SK-N-SH (cell line): ENCODE measurements around the gene BBS4. TPM values are rescaled to one million over a fixed set of nuclear protein-coding genes. Genes with fewer than 3 reads are reported as not detected.
"Not testable (repeated sequence)": the region's sequence is repeated elsewhere in the genome, so short reads cannot be mapped to it uniquely, and the experiment has no call there.

Experiments
- CTCF ChIA-PET: fragments of 300-600, 350-600 bp; formaldehyde crosslinking; extraction: SDS; loops from one replicate; lab custom pipeline; 2021; lab: Yijun Ruan, JAX
- POLR2A ChIA-PET: fragments of 350-600 bp; sonication (Branson Sonifier 250); formaldehyde crosslinking; extraction: SDS; loops from one replicate; lab custom pipeline; 2020; ENCODE audit warnings: antibody characterized with exemption, inconsistent platforms; lab: Yijun Ruan, JAX
- DNase-seq: peaks from one replicate; pipeline ENCODE4 v3.0.0; 2012
- H2AFZ ChIP-seq: fragments of 200-600 bp; sonication (generic); 2 replicates; pipeline ENCODE4 v1.8.1; 2016; ENCODE audit warnings: antibody characterized with exemption, mild to moderate bottlenecking, low read depth
- H3F3A ChIP-seq: fragments of 200-600 bp; sonication (generic); replicated peaks from 2 replicates; pipeline ENCODE3; 2016; ENCODE audit warnings: antibody characterized with exemption, mild to moderate bottlenecking; ENCODE audit not compliant: insufficient read depth
- H3K27ac ChIP-seq, 2 experiments: fragments of 200-500 bp in 1 of 2; fragments of 200-600 bp in 1 of 2; sonication (Bioruptor generic) in 1 of 2; sonication (generic), shearing (Covaris generic) in 1 of 2; 2 replicates each; pipeline versions ENCODE4 v1.5.1 to v1.6.1; 2014 to 2016; ENCODE audit warnings: low read depth in 2 of 2, inconsistent platforms in 1 of 2, low read length in 1 of 2, mild to moderate bottlenecking in 1 of 2, mixed read lengths in 1 of 2
- H3K27me3 ChIP-seq: fragments of 200-600 bp; sonication (generic), shearing (Covaris generic); 2 replicates; pipeline ENCODE4 v1.6.1; 2016; ENCODE audit warnings: mixed run types; ENCODE audit not compliant: insufficient read depth
- H3K36me3 ChIP-seq, 2 experiments: fragments of 200-500 bp in 1 of 2; fragments of 200-600 bp in 1 of 2; sonication (Bioruptor generic) in 1 of 2; sonication (generic) in 1 of 2; replicated peaks in 1 of 2; 2 replicates each; pipeline versions ENCODE3 to v1.5.1; 2014 to 2016; ENCODE audit warnings: low read length in 1 of 2, mild to moderate bottlenecking in 1 of 2; ENCODE audit not compliant: insufficient read depth in 2 of 2, control insufficient read depth in 1 of 2
- H3K4me1 ChIP-seq, 2 experiments: fragments of 200-500 bp in 1 of 2; fragments of 200-600 bp in 1 of 2; sonication (Bioruptor generic) in 1 of 2; sonication (generic), shearing (Covaris generic) in 1 of 2; 2 replicates each; pipeline versions ENCODE4 v1.5.1 to v1.6.1; 2014 to 2016; ENCODE audit warnings: low read depth in 1 of 2, low read length in 1 of 2, mixed run types in 1 of 2; ENCODE audit not compliant: insufficient read depth in 2 of 2, control insufficient read depth in 1 of 2
- H3K4me2 ChIP-seq: fragments of 200-600 bp; sonication (generic), shearing (Covaris generic); 2 replicates; pipeline ENCODE4 v1.6.1; 2017; ENCODE audit warnings: mixed run types
- H3K4me3 ChIP-seq, 2 experiments: fragments of 200-500 bp in 1 of 2; fragments of 200-600 bp in 1 of 2; sonication (Bioruptor generic) in 1 of 2; sonication (generic), shearing (Covaris generic) in 1 of 2; 2 replicates each; pipeline versions ENCODE4 v1.5.1 to v1.8.1; 2014 to 2016; ENCODE audit warnings: low read depth in 2 of 2, inconsistent platforms in 1 of 2, low read length in 1 of 2, mild to moderate bottlenecking in 1 of 2, mixed read lengths in 1 of 2, moderate library complexity in 1 of 2
- H3K79me2 ChIP-seq: fragments of 200-600 bp; sonication (generic); 2 replicates; pipeline ENCODE4 v1.8.1; 2017; ENCODE audit warnings: mild to moderate bottlenecking; ENCODE audit not compliant: insufficient read depth
- H3K9ac ChIP-seq: fragments of 200-600 bp; sonication (generic); 2 replicates; pipeline ENCODE4 v1.6.1; 2017; ENCODE audit warnings: mixed run types
- H3K9me2 ChIP-seq: fragments of 200-600 bp; sonication (generic); 2 replicates; pipeline ENCODE4 v1.6.1; 2017; ENCODE audit warnings: mixed run types
- H3K9me3 ChIP-seq: fragments of 200-600 bp; sonication (generic); 2 replicates; pipeline ENCODE4 v1.6.1; 2017; ENCODE audit warnings: mixed run types, mild to moderate bottlenecking, moderate library complexity
- H4K20me1 ChIP-seq: fragments of 200-600 bp; sonication (generic); 2 replicates; pipeline ENCODE4 v1.6.1; 2017; ENCODE audit warnings: mild to moderate bottlenecking, mixed run types; ENCODE audit not compliant: insufficient read depth
- CTCF ChIP-seq: fragments of 200-600 bp; sonication (generic); IDR thresholded peaks from 2 replicates; pipeline ENCODE4 v1.6.1; 2017; ENCODE audit warnings: antibody characterized with exemption, mild to moderate bottlenecking, moderate library complexity
- GABPA ChIP-seq: IDR thresholded peaks from 2 replicates; pipeline ENCODE4 v1.4.0; 2012; ENCODE audit warnings: low read depth, mild to moderate bottlenecking
- MAX ChIP-seq: IDR thresholded peaks from 2 replicates; pipeline ENCODE4 v1.4.0; 2012; ENCODE audit warnings: low read depth
- NRF1 ChIP-seq: IDR thresholded peaks from 2 replicates; pipeline ENCODE4 v1.6.1; 2012; ENCODE audit warnings: low read depth, mild to moderate bottlenecking, low read length
- REST ChIP-seq: IDR thresholded peaks from 2 replicates; pipeline ENCODE4 v1.6.1; 2012; ENCODE audit warnings: mild to moderate bottlenecking, low read depth, low read length, moderate library complexity
- SMC3 ChIP-seq: IDR thresholded peaks from 2 replicates; pipeline ENCODE4 v1.6.1; 2012; ENCODE audit warnings: low read depth, low read length, improper control_type of control experiment
- USF1 ChIP-seq: IDR thresholded peaks from 2 replicates; pipeline ENCODE4 v1.4.0; 2012; ENCODE audit warnings: low read depth, borderline replicate concordance
- USF2 ChIP-seq: fragments of 150-350 bp; IDR thresholded peaks from 2 replicates; pipeline ENCODE4 v1.6.1; 2017; ENCODE audit warnings: antibody characterized with exemption, low read length, low read depth, borderline replicate concordance
- ZBTB33 ChIP-seq: IDR thresholded peaks from 2 replicates; pipeline ENCODE4 v1.4.0; 2012; ENCODE audit warnings: low read depth, borderline replicate concordance
- WGBS: methylation state at CpG from one replicate; pipeline ENCODE4 v1.1.6; 2017; ENCODE audit warnings: low lambda C conversion rate; 5-methylcytosine and 5-hydroxymethylcytosine counted together
- polyA plus RNA-seq, 3 experiments: library from polyadenylated mRNA; depleted of rRNA; stranded (reverse); fragments of >200 nt; gene quantifications; 2 replicates each; pipeline ENCODE4 v1.2.3, GENCODE V29; 2012

The BBS4 gene
- polyA plus RNA-seq, 1 of the 3 experiments (the other 2 are of a cell fraction): 18.5 TPM

GRCh38 chr15:72685925-72686794 lies at the start of gene BBS4, which contains the start of gene HIGD2B (continued):
- TF ChIP-seq CTCF (no peak), REST (0 out of 2 replicates have a peak, but pooled peaks have one; percentile 6), MAX (peak; percentile 73), NRF1 (0 out of 2 replicates have a peak, but pooled peaks have one; percentile 10), SMC3 (no peak)

GRCh38 chr15:72636519-72637282 lies 49.3 kb upstream of the BBS4 start:
- CTCF ChIA-PET, H3K27ac ChIP-seq, H3K9me3 ChIP-seq, H3K9me2 ChIP-seq, POLR2A ChIA-PET, H3K36me3 ChIP-seq, H2AFZ ChIP-seq, H3K27me3 ChIP-seq, DNase-seq, H3F3A ChIP-seq, H3K4me2 ChIP-seq, H3K79me2 ChIP-seq, H3K4me1 ChIP-seq, H4K20me1 ChIP-seq: not testable (repeated sequence)
- TF ChIP-seq GABPA (peak; percentile 28; the same call in 1 of the 2 replicates), USF1 (peak; percentile 80), MAX (0 out of 2 replicates have a peak, but pooled peaks have one; percentile 14), ZBTB33 (0 out of 2 replicates have a peak, but pooled peaks have one; percentile 33), USF2 (0 out of 2 replicates have a peak, but pooled peaks have one; percentile 23)
- peak overlapping the region; percentile 28; the same call in 1 of the 2 replicates for H3K9ac ChIP-seq
- WGBS: no CpG with 5 or more reads among the region's 43 CpGs
- peak overlapping the region in 1 of 2 experiments; percentile 40; a peak in 2 of 4 replicates for H3K4me3 ChIP-seq

GRCh38 chr15:72639759-72640483 lies 46.1 kb upstream of the BBS4 start:
- H3K4me3 ChIP-seq, POLR2A ChIA-PET, H2AFZ ChIP-seq, CTCF ChIA-PET, H3K9me3 ChIP-seq, H4K20me1 ChIP-seq, DNase-seq, H3K9me2 ChIP-seq, H3K4me1 ChIP-seq, H3K36me3 ChIP-seq, H3K27ac ChIP-seq, H3K4me2 ChIP-seq, H3K9ac ChIP-seq, H3K27me3 ChIP-seq, H3K79me2 ChIP-seq, H3F3A ChIP-seq: not testable (repeated sequence)
- no CpG with 5 or more reads among the region's 26 CpGs for WGBS
